ENCODE measurements around the gene RPE65.
A peak's percentile ranks its signal among the peaks of the same experiment; 100 is the strongest.

The RPE65 gene

DNA sequence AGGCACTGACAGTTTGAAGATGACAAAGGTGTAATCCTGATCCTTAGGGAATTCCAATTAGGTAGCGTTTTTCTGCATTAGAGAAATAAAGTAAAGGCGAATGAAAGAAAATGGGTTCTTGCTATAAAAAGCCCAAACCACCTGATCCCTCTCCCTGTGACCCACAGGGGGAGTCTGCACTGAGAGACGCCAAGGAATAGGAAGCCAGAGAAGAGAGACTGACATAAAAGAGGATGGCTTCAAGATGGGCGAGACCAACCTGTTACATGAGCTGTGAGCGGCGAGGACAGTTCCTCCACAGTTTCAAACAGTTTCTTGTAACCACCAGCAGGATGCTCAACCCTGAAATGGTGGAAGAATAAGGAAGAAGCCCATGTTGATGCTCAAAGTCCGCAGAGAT, 1.4 kb downstream of the RPE65 start:
- TF ChIP-seq CTCF (IDR thresholded peaks at IDR 0.05): no peak
- TF ChIP-seq ZFX (IDR thresholded peaks at IDR 0.05; ENCODE audit: borderline replicate concordance): no peak
- H3K27ac ChIP-seq: no peak overlapping the region

- H3K27ac ChIP-seq: no peak overlapping the region
- no peak for TF ChIP-seq CTCF (IDR thresholded peaks at IDR 0.05)
- TF ChIP-seq ZFX (IDR thresholded peaks at IDR 0.05; ENCODE audit: borderline replicate concordance): no peak
Observed at GRCh38 chr1:68445709-68446108, 4.0 kb downstream of the RPE65 start.

GRCh38 chr1:68442822-68443556, 6.8 kb downstream of the RPE65 start:
- H3K27ac ChIP-seq: no peak overlapping the region
- TF ChIP-seq CTCF (IDR thresholded peaks at IDR 0.05) (peak; percentile 82), ZFX (IDR thresholded peaks at IDR 0.05; ENCODE audit: borderline replicate concordance) (no peak)

DNA sequence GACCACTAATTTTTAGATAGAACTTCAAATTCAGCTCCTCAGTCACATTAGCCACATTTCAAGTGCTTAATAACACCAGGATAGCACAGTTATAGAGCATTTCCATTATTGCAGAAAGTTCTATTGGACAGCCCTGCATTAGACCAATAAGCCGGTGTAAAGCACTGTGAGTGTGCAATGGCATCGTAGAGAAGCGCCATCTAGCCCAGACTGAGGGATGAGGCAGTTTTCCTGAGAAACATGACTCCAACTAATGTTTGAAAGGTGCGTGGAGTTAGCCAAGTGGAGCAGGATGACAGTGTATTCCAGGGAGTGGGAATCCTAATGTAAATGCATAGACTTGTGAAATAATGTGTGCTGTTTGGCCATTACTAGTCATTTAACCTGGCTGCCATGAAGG, 7.7 kb downstream of the RPE65 start:
- H3K27ac ChIP-seq: no peak overlapping the region
- TF ChIP-seq CTCF (IDR thresholded peaks at IDR 0.05) (no peak), ZFX (IDR thresholded peaks at IDR 0.05; ENCODE audit: borderline replicate concordance) (no peak)

DNA sequence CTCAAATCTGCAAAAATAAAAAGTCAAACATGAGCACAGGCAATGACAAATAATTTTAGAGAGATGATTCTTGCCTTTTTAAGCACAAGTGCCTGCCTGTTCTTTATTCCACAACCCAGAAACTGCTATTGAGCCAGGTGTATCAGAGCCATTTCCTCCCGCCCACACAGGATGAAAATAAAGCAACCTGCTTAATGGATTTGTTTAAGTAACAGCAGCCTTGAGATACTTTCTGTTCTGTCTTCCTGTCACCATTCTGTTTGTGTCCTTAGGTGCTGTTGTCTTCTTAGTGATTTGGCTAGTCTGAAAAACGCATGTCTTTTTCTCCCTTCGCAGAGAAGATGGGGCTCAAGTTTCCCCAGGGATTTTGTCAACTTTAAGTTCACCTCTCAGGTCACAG, 11.4 kb downstream of the RPE65 start:
- TF ChIP-seq ZFX (IDR thresholded peaks at IDR 0.05; ENCODE audit: borderline replicate concordance): no peak
- no peak for TF ChIP-seq CTCF (IDR thresholded peaks at IDR 0.05)
- H3K27ac ChIP-seq: no peak overlapping the region

- TF ChIP-seq CTCF (IDR thresholded peaks at IDR 0.05) (no peak), ZFX (IDR thresholded peaks at IDR 0.05; ENCODE audit: borderline replicate concordance) (no peak)
- H3K27ac ChIP-seq: no peak overlapping the region
Observed at GRCh38 chr1:68433395-68433794, 16.4 kb downstream of the RPE65 start.

DNA sequence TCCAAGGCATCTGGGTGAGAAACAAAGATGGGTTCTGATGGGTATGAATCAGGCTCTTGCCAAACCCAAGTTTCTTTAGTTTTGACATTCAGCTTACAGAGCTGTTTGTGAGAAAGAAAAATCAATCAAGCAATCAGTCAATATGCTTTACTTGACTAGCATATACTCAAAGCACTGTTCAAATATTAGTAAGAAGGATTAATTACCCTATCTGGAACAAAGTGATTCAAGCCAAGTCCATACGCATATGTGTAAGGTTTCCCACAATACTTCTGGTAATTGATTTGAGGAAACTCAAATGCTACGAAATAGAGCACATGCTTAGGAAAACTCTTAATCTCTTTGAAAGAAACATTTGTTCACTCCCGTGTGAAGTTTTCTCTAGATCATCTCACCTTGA, 18.7 kb downstream of the RPE65 start:
- TF ChIP-seq ZFX (IDR thresholded peaks at IDR 0.05; ENCODE audit: borderline replicate concordance) (no peak), CTCF (IDR thresholded peaks at IDR 0.05) (no peak)

More for the DNA sequence above, 18.7 kb downstream of the RPE65 start:
- no peak overlapping the region for H3K27ac ChIP-seq
